H9 (cell line): ENCODE results near the gene VIT. TPM values are rescaled to one million over a fixed set of nuclear protein-coding genes. Genes with fewer than 3 reads are reported as not detected.

Source experiments
- DNase-seq: peaks from one replicate; pipeline ENCODE4 v3.0.0-alpha.2; 2017
- H2AFZ ChIP-seq: one replicate; pipeline ENCODE4 v1.6.1; 2013; ENCODE audit warnings: mild to moderate bottlenecking, low read length, control low read depth, moderate library complexity
- H2AK5ac ChIP-seq: 2 replicates; pipeline ENCODE4 v1.6.1; 2013; ENCODE audit warnings: low read length, control low read depth, mixed read lengths; ENCODE audit not compliant: insufficient read length
- H2BK120ac ChIP-seq: one replicate; pipeline ENCODE4 v1.6.1; 2013; ENCODE audit warnings: low read depth, mild to moderate bottlenecking, low read length, control low read depth, inconsistent platforms; ENCODE audit not compliant: poor library complexity, severe bottlenecking
- H2BK12ac ChIP-seq: 2 replicates; pipeline ENCODE4 v1.6.1; 2013; ENCODE audit warnings: low read length, control low read depth, mixed read lengths, low read depth; ENCODE audit not compliant: insufficient read length
- H2BK15ac ChIP-seq: 2 replicates; pipeline ENCODE4 v1.6.1; 2013; ENCODE audit warnings: low read depth, low read length, control low read depth
- H2BK20ac ChIP-seq: one replicate; pipeline ENCODE4 v1.6.1; 2013; ENCODE audit warnings: low read depth, mild to moderate bottlenecking, low read length, control low read depth, inconsistent platforms; ENCODE audit not compliant: poor library complexity, severe bottlenecking
- H2BK5ac ChIP-seq: 2 replicates; pipeline ENCODE4 v1.6.1; 2013; ENCODE audit warnings: low read length, control low read depth, mixed read lengths; ENCODE audit not compliant: insufficient read length
- H3K14ac ChIP-seq: 2 replicates; pipeline ENCODE4 v1.6.1; 2013; ENCODE audit warnings: low read length, control low read depth; ENCODE audit not compliant: insufficient read depth
- H3K18ac ChIP-seq: 2 replicates; pipeline ENCODE4 v1.6.1; 2013; ENCODE audit warnings: low read depth, mild to moderate bottlenecking, mixed read lengths, low read length, control low read depth; ENCODE audit not compliant: insufficient read length
- H3K23ac ChIP-seq: 2 replicates; pipeline ENCODE4 v1.6.1; 2013; ENCODE audit warnings: low read length, control low read depth, mixed read lengths, low read depth; ENCODE audit not compliant: insufficient read length
- H3K23me2 ChIP-seq: 2 replicates; pipeline ENCODE4 v1.6.1; 2013; ENCODE audit warnings: low read depth, mild to moderate bottlenecking, mixed read lengths, low read length, control low read depth; ENCODE audit not compliant: insufficient read length, poor library complexity, severe bottlenecking
- H3K27ac ChIP-seq: 2 replicates; pipeline ENCODE4 v1.5.1; 2013; ENCODE audit warnings: low read length, control low read depth, mixed read lengths, low read depth; ENCODE audit not compliant: insufficient read length
- H3K27me3 ChIP-seq: 2 replicates; pipeline ENCODE4 v1.6.1; 2013; ENCODE audit warnings: low read length, control low read depth, inconsistent platforms; ENCODE audit not compliant: insufficient read depth
- H3K4ac ChIP-seq: 2 replicates; pipeline ENCODE4 v1.6.1; 2013; ENCODE audit warnings: low read depth, mild to moderate bottlenecking, control low read depth, inconsistent platforms, low read length, moderate library complexity
- H3K4me1 ChIP-seq: 2 replicates; pipeline ENCODE4 v1.6.1; 2013; ENCODE audit warnings: low read length, control low read depth, inconsistent platforms; ENCODE audit not compliant: insufficient read depth
- H3K4me2 ChIP-seq: 2 replicates; pipeline ENCODE4 v1.6.1; 2013; ENCODE audit warnings: low read length, control low read depth, mixed read lengths; ENCODE audit not compliant: insufficient read length, insufficient read depth
- H3K56ac ChIP-seq: 2 replicates; pipeline ENCODE4 v1.6.1; 2013; ENCODE audit warnings: low read depth, mild to moderate bottlenecking, mixed read lengths, low read length, control low read depth; ENCODE audit not compliant: insufficient read length
- H3K79me1 ChIP-seq: 2 replicates; pipeline ENCODE4 v1.6.1; 2013; ENCODE audit warnings: low read depth, mild to moderate bottlenecking, moderate library complexity, low read length, control low read depth, inconsistent platforms; ENCODE audit not compliant: insufficient read depth, poor library complexity, severe bottlenecking
- H3K79me2 ChIP-seq: 2 replicates; pipeline ENCODE4 v1.6.1; 2013; ENCODE audit warnings: low read length, control low read depth, inconsistent platforms; ENCODE audit not compliant: insufficient read depth
- H3K9ac ChIP-seq: 2 replicates; pipeline ENCODE4 v1.6.1; 2013; ENCODE audit warnings: low read length, control low read depth, mixed read lengths; ENCODE audit not compliant: insufficient read length; ENCODE audit errors: extremely low read depth
- H3K9me3 ChIP-seq: one replicate; pipeline ENCODE4 v1.6.1; 2013; ENCODE audit warnings: low read depth, low read length, inconsistent platforms; ENCODE audit not compliant: control insufficient read depth
- H3T11ph ChIP-seq: one replicate; pipeline ENCODE4 v1.6.1; 2013; ENCODE audit warnings: mild to moderate bottlenecking, low read length, control low read depth, inconsistent platforms
- H4K20me1 ChIP-seq: one replicate; pipeline ENCODE4 v1.6.1; 2013; ENCODE audit not compliant: control insufficient read depth, insufficient read length, insufficient read depth
- H4K5ac ChIP-seq: 2 replicates; pipeline ENCODE4 v1.6.1; 2013; ENCODE audit warnings: low read depth, mild to moderate bottlenecking, mixed read lengths, low read length, control low read depth; ENCODE audit not compliant: insufficient read length
- H4K8ac ChIP-seq: replicated peaks from 2 replicates; pipeline ENCODE4 v1.6.1; 2013; ENCODE audit warnings: low read length, control low read depth, mixed read lengths, low read depth; ENCODE audit not compliant: insufficient read length
- H4K91ac ChIP-seq: 2 replicates; pipeline ENCODE4 v1.6.1; 2013; ENCODE audit warnings: low read depth, mild to moderate bottlenecking, moderate library complexity, mixed read lengths, low read length, control low read depth; ENCODE audit not compliant: insufficient read length
- H3K27ac Mint-ChIP-seq, 3 experiments: 2 replicates in 2 of 3; 3 replicates in 1 of 3; pipeline ENCODE4 v1.8.0; 2020 to 2021; ENCODE audit warnings: mixed read lengths in 3 of 3, mild to moderate bottlenecking in 1 of 3, moderate library complexity in 1 of 3
- H3K27me3 Mint-ChIP-seq: 2 replicates; pipeline ENCODE4 v1.8.0; 2021; ENCODE audit warnings: low read depth, mild to moderate bottlenecking, moderate library complexity, mixed read lengths
- H3K36me3 Mint-ChIP-seq, 3 experiments: 2 replicates in 2 of 3; 3 replicates in 1 of 3; pipeline ENCODE4 v1.8.0; 2020 to 2021; ENCODE audit warnings: low read depth in 3 of 3, mixed read lengths in 3 of 3; ENCODE audit not compliant: insufficient read depth in 1 of 3
- H3K4me1 Mint-ChIP-seq, 2 experiments: 2 replicates each; pipeline ENCODE4 v1.8.0; 2020; ENCODE audit warnings: mixed read lengths in 2 of 2
- H3K4me3 Mint-ChIP-seq, 2 experiments: 2 replicates in 1 of 2; 3 replicates in 1 of 2; pipeline ENCODE4 v1.8.0; 2020 to 2021; ENCODE audit warnings: mild to moderate bottlenecking in 2 of 2, mixed read lengths in 2 of 2, moderate library complexity in 1 of 2
- H3K9me3 Mint-ChIP-seq, 2 experiments: 2 replicates in 1 of 2; 3 replicates in 1 of 2; pipeline ENCODE4 v1.8.0; 2020; ENCODE audit warnings: mild to moderate bottlenecking in 2 of 2, mixed read lengths in 2 of 2, moderate library complexity in 1 of 2
- CTCF ChIP-seq: fragments of 200-600 bp; sonication (generic); conservative IDR thresholded peaks from 3 replicates; pipeline ENCODE4 v1.8.0; 2021; ENCODE audit warnings: antibody characterized with exemption, mild to moderate bottlenecking
- WGBS: extraction: QIAGEN DNeasy Blood & Tissue Kit; methylation state at CpG from one replicate; pipeline ENCODE4 v1.1.7; 2013; ENCODE audit warnings: missing lambda C conversion rate, low lambda C conversion rate, mixed read lengths; ENCODE audit not compliant: insufficient read length; ENCODE audit errors: extremely low coverage; 5-methylcytosine and 5-hydroxymethylcytosine counted together
- total RNA-seq: library from RNA; stranded (reverse); gene quantifications from 2 replicates; pipeline ENCODE4 v1.2.1, GENCODE V29; 2021

Gene VIT
- total RNA-seq, 1 experiment from 2014 or later: 0.15 TPM

- no peak overlapping the region for H3T11ph ChIP-seq
Observed at GRCh38 chr2:36662638-36663037, 33.9 kb upstream of the VIT start.

More at GRCh38 chr2:36662638-36663037, 33.9 kb upstream of the VIT start:
- no peak overlapping the region for H4K91ac ChIP-seq
- H3K14ac ChIP-seq: no peak overlapping the region
- no peaks in the 10 kb centered on the region for H3K79me1 ChIP-seq
- no peak overlapping the region for H3K4me3 Mint-ChIP-seq
- no peak overlapping the region for H2BK12ac ChIP-seq
- no peaks in the 10 kb centered on the region; the same call in 1 of the 2 replicates for H3K27me3 Mint-ChIP-seq
- TF ChIP-seq CTCF: no peak
- H3K79me2 ChIP-seq: no peaks in the 10 kb centered on the region
- H4K5ac ChIP-seq: no peak overlapping the region
- H3K9me3 Mint-ChIP-seq: peaks cover 2 to 3% of the 10 kb centered on the region in 2 experiments; a peak in 2 of 5 replicates
- H2AFZ ChIP-seq: no peak overlapping the region
- H3K4ac ChIP-seq: no peak overlapping the region
- H3K27ac ChIP-seq: no peak overlapping the region
- no peak overlapping the region for H3K56ac ChIP-seq
- no peak overlapping the region for H3K9ac ChIP-seq
- WGBS: no CpG with 5 or more reads among the region's 8 CpGs
- no peak overlapping the region for H2BK20ac ChIP-seq
- H3K27me3 ChIP-seq: no peaks in the 10 kb centered on the region
- no peaks in the 10 kb centered on the region for H3K9me3 ChIP-seq
- no peak overlapping the region for H2BK5ac ChIP-seq
- no peak overlapping the region for H3K27ac Mint-ChIP-seq
- no peak overlapping the region for H2BK120ac ChIP-seq
- no peaks in the 10 kb centered on the region for H3K36me3 Mint-ChIP-seq
- H3K4me1 Mint-ChIP-seq: peaks cover 2 to 6% of the 10 kb centered on the region in 2 experiments
- H3K18ac ChIP-seq: no peak overlapping the region
- DNase-seq: no peak
- no peaks in the 10 kb centered on the region for H3K23me2 ChIP-seq
- H3K4me2 ChIP-seq: no peak overlapping the region
- no peaks in the 10 kb centered on the region for H4K20me1 ChIP-seq
- H3K4me1 ChIP-seq: no peaks in the 10 kb centered on the region
- H2AK5ac ChIP-seq: no peak overlapping the region
- H2BK15ac ChIP-seq: no peak overlapping the region
- H3K23ac ChIP-seq: no peak overlapping the region
- no peak overlapping the region for H4K8ac ChIP-seq
